GM12865 (cell line): ENCODE results near the gene HNRNPA2B1.

ENCODE experiments used
- DNase-seq: peaks from one replicate; pipeline ENCODE4 v3.0.0; 2010; ENCODE audit warnings: low read depth
- H3K4me3 ChIP-seq: 2 replicates; pipeline ENCODE4 v1.5.1; 2011; ENCODE audit warnings: mild to moderate bottlenecking, low read depth, low read length, control low read depth
- CTCF ChIP-seq: IDR thresholded peaks from 2 replicates; pipeline ENCODE4 v1.5.1; 2011; ENCODE audit warnings: low read length, control low read depth, low read depth, inconsistent platforms; ENCODE audit not compliant: insufficient read depth; ENCODE audit errors: missing control alignments

HNRNPA2B1 gene

GRCh38 chr7:26200444-26201246 is at the start of gene HNRNPA2B1:
Gene HNRNPA2B1 (minus strand): TSS chr7:26200746. CDS start chr7:26200577, 169 bp downstream.
- no peak for TF ChIP-seq CTCF
- H3K4me3 ChIP-seq = peak within 1 kb of the TSS; percentile 93
- peak; percentile 98 for DNase-seq

GRCh38 chr7:26250239-26250638 is 49.7 kb upstream of the HNRNPA2B1 start:
- no peak for TF ChIP-seq CTCF

GRCh38 chr7:26245150-26245549 is 44.6 kb upstream of the HNRNPA2B1 start:
- no peak overlapping the region for H3K4me3 ChIP-seq
- TF ChIP-seq CTCF = no peak
- no peak for DNase-seq

More at GRCh38 chr7:26250239-26250638, 49.7 kb upstream of the HNRNPA2B1 start:
- no peak for DNase-seq
- no peak overlapping the region for H3K4me3 ChIP-seq

GRCh38 chr7:26238032-26238431 is 37.5 kb upstream of the HNRNPA2B1 start:
- DNase-seq = no peak
- TF ChIP-seq CTCF = no peak
- H3K4me3 ChIP-seq = no peak overlapping the region

GRCh38 chr7:26237035-26237807 is 36.7 kb upstream of the HNRNPA2B1 start:
- DNase-seq = no peak
- H3K4me3 ChIP-seq = no peak overlapping the region
- TF ChIP-seq CTCF = no peak

- DNase-seq = no peak
- TF ChIP-seq CTCF = no peak
- no peak overlapping the region for H3K4me3 ChIP-seq
These were observed 33.5 kb upstream of the HNRNPA2B1 start for GRCh38 chr7:26233902-26234511.
